Measurements from ENCODE around the gene WDR35.
"Not testable (repeated sequence)": the region's sequence is repeated elsewhere in the genome, so short reads cannot be mapped to it uniquely, and the experiment has no call there.

Gene WDR35

DNA sequence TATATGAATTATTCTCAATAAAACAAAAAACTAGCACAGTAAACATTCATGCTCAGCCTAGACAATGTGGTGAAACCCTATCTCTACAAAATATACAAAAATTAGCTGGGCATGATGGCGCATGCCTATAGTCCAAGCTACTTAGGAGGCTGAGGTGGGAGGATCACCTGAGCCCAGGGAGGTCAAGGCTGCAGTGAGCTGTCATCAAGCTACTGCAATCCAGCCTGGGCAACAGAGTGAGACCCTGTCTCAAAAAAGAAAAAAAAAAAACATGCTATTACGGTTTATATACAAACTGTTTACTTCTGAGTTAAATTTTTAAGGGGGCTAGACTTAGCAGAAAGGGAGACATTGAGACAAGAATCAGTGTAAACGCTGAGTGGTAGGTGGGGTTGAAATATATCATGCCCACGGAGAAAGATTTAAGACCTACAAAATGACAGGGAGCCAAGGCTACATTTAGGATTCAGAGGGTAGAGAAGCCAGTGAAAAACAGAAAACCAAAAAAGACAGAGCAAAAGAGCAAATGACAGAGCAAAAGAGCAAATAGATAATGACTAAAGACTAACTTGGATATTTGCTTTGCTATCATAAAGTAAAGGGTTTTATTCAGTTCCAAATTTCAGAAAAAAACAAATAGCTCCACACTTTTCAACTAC is 95.6 kb downstream of the WDR35 start:
- no peak for DNase-seq (ENCODE audit: low read depth)

DNA sequence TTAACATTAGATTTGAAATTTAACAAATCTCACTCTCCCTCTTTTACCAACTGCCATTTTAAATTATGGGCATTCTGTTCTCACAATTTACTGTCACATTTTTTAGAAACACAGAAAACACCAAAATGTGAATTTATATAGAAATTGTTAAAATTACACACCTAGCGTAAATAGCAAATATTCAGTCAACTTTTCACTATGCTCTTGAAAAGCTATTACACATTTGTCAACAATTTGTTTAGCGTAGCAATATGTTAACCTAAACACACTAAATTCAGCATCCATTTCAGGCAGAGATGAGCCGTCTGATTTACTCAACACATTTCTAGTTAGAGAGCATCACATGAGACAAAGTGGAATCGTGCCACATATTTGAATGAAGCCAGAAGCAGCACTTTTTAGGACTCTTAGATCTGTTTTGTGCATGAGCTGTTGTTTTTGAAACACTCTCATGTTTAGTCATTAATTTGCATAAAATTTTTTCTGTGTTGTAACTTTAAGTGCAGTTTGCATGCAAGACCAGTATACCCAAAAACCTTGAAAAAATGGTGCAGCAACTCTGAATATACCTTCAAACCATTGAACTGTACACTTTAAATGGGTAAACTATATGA is 96.3 kb downstream of the WDR35 start:
- peak; percentile 26 for DNase-seq (ENCODE audit: low read depth)

GRCh38 chr2:19891971-19892370 is 97.9 kb downstream of the WDR35 start:
- DNase-seq (ENCODE audit: low read depth) = not testable (repeated sequence)

DNA sequence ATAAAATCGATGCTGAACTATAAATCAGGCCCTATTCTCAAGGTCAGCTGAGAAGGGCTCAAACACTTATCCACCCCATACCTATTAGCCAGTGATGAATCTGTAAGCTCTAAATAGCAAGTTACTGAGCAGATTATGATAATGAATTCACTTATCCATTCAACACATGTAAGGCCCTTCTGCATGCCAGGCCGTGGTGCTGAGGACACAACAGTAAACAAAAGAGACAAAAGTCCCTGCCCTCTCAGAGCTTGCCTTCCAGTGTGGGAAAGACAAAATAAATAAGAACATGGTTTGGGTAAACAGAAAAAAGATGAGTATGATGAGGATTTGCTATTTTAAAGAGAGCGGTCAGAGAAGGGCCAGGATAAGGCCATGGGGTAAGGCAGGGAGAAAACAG is 99.8 kb downstream of the WDR35 start:
- no peak for DNase-seq (ENCODE audit: low read depth)

GRCh38 chr2:19888831-19889230 is 101.1 kb downstream of the WDR35 start:
- DNase-seq (ENCODE audit: low read depth) = no peak

DNA sequence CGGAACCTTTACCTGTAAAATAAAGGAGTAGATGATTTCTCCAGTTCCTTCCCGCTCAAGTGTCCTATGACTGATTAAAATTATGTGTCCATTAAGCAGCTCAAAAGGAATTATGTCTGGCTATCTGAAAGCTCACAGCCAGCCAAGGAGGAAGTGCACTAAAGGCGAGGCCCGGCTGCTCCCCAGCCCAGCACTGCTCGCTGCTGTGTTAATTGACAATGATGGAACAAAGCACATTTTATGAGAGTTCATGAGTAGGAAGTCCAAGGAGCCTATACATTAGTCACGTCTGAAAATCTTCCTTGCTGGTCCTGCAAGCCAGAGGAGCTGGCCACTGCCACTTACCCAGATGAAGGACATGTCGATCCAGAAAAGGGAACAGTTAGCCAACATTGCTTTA is 102.4 kb downstream of the WDR35 start:
- DNase-seq (ENCODE audit: low read depth) = no peak

GRCh38 chr2:19886261-19886660 is 103.6 kb downstream of the WDR35 start:
- DNase-seq (ENCODE audit: low read depth) = no peak

DNA sequence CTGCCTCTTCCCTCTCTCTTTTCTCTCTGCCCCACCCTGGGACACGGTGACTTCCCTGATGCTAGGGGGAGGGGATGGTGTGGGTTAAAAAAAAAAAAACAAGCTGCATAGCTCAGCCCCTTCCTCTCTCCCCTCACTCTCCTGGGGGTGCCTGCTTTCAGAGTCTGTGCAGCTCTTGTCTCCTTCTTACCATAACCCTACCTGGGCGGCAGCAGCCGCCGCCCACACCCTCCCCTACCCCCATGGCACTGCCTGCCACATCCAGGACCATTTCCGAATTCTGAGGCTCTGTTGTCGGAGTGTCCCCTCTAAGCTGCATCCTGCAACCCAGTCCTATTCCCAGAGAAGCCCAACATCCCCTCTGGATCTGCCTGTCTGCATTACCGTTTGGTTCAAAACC is 104.1 kb downstream of the WDR35 start:
- no peak for DNase-seq (ENCODE audit: low read depth)

- no peak for DNase-seq (ENCODE audit: low read depth)
These were observed 105.8 kb downstream of the WDR35 start for GRCh38 chr2:19883971-19884720.

- no peak for DNase-seq (ENCODE audit: low read depth)
These were observed 106.4 kb downstream of the WDR35 start for GRCh38 chr2:19883486-19883885.

GRCh38 chr2:19882286-19882685 is 107.6 kb downstream of the WDR35 start:
- DNase-seq (ENCODE audit: low read depth) = no peak

GRCh38 chr2:19881908-19882265 is 108.0 kb downstream of the WDR35 start:
- no peak for DNase-seq (ENCODE audit: low read depth)

DNA sequence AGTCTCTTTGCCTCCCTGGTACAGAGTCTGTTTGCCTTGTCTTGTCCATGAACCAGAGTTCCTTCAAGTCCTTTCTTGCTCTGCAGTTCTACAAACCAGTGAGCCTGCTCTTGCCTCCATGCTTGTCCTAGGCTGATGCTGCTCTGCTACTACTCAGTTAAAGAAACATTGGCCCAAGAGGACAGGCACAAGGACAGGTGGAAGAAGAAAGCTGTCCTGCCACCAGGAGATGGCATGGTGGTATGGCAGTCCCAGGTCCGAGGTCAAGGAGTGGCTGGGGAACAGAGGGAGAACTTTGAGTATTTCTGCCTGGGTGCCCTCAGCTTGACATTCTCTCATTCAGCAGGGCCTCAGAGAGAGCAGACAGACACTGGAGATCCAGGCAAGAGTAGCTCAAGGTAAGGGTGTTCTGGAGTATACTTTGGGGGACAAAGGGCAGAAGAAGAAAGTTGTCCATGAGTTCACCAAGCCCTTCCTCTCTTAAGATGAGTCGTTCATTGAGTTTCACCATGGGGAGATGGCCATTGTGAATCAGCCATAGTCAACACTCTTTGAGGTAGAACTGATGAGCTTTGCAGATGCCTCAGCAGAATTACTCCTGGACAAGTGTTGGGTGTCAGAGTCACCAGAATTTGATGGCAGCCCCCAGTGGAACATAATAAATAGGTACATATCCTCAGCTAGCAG is 108.5 kb downstream of the WDR35 start:
- DNase-seq (ENCODE audit: low read depth) = no peak

DNA sequence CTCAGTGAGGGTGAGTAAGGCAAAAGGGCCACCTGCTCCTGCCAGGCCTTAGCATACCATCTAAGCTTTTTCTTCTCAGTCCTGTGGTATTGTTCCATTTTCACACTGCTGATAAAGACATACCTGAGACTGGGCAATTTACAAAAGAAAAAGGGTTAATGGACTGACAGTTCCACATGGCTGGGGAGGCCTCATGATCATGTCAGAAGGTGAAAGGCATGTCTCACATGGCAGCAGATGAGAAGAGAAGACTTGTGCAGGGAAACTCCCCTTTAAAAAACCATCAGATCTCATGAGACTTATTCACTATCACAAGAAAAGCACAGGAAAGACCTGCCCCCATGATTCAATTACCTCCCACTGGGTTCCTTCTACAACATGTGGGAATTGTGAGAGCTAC is 109.7 kb downstream of the WDR35 start:
- DNase-seq (ENCODE audit: low read depth) = not testable (repeated sequence)

DNA sequence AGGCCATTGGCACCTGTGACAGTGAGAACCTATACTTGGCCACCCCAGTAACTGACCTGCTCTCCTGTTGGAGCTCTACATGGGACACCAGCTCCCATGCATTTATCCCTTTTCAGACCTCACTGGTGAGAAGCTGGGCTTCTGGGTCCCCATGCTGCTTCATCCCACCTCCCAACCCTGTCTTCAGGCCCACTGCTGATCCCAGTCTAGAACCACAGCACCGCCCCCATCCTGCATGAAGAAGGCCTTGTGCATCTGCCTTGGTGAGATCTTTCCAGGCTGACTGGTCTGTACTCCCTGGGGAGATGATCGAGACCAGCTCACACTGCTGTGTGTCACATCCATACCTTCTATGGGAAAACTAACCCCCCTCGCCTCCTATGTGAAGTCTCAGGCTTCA is 110.8 kb downstream of the WDR35 start:
- no peak for DNase-seq (ENCODE audit: low read depth)

DNA sequence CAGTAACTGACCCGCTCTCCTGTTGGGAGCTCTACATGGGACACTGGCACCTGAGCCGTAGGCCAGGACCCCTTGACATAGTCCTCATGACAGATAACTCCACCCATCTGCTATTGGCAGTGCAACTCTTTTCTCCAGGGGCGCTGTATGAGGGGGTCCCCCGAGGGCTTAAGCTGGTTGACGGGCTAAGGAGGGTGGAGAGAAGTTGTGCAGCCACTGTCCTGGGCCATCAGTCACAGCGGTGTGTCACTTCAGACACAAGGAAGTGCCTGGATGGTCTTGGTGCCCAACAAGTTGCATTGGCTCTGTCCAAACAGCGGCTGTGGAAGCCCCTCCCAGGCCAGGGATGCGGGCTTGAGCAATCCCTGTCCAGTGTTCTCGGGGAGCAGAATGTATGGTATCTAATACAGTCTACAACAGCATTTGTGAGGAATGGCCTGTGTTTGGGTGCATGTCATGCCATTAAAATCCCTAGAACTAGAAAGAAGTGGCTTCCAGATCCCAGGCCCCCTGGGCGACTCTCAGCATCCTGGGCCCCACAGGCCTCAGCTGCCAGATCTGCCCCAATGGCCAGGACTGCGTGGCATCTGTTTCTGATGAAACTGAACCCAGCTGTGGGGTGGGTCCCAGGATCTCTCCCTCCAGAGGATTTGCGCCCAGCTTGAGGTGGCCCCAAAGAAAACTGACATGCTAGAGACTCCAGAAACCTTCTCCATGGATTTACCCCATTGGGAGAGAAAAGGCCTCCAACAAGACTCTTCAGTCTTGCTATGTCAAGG is 111.4 kb downstream of the WDR35 start:
- DNase-seq (ENCODE audit: low read depth) = no peak

DNA sequence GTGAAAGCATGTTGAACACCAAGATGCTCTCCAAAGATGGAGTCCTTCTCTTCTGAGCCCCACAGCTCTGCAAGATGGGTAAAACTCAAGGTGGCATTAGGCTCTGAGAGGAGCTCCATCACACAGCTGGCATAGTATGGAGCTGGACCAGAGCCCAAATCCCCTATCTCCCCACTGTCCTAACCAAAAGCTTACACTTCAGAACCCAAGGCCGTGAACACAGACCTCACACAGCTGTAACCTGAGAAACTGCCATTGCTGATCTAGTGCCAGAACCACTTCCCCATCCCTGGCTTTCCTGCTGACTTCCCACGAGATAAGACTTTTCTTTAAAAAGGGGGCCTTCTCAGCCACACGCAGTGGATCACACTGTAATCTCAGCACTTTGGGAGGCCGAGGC is 113.2 kb downstream of the WDR35 start:
- no peak for DNase-seq (ENCODE audit: low read depth)

GRCh38 chr2:19875280-19875679 is 114.6 kb downstream of the WDR35 start:
- DNase-seq (ENCODE audit: low read depth) = no peak

- no peak for DNase-seq (ENCODE audit: low read depth)
These were observed 115.2 kb downstream of the WDR35 start for GRCh38 chr2:19874726-19875125.

- no peak for DNase-seq (ENCODE audit: low read depth)
These were observed 116.9 kb downstream of the WDR35 start for GRCh38 chr2:19873014-19873413.

GRCh38 chr2:19872302-19872701 is 117.6 kb downstream of the WDR35 start:
- no peak for DNase-seq (ENCODE audit: low read depth)

DNA sequence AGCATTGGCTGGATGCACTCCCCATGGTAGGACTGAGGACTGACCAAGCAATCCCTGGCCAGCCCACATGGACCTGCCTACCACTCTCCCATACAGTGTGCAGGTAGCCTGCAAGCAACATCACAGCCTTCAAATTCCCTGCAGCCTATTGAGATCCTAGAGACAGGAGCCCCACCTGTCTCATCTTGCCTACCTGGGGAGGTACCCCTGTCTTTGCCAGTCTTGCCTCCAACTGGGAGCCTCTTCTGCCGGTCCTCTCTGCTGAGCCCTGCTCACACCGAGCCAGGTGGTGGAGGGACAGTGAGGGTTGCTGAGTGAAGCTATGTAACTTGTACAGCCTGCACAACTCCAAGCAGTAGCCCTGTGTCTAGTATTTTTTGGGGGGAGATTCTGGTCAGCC is 118.1 kb downstream of the WDR35 start:
- DNase-seq (ENCODE audit: low read depth) = no peak
